Measurements from ENCODE around the gene BMP3. TPM values are rescaled to one million over a fixed set of nuclear protein-coding genes. Genes with fewer than 3 reads are reported as not detected.

BMP3 gene
- total and polyA plus RNA-seq, 2 of the 13 experiments (the other 11 are each of a cell fraction or from before 2014, with no cell fraction given), result not detected

DNA sequence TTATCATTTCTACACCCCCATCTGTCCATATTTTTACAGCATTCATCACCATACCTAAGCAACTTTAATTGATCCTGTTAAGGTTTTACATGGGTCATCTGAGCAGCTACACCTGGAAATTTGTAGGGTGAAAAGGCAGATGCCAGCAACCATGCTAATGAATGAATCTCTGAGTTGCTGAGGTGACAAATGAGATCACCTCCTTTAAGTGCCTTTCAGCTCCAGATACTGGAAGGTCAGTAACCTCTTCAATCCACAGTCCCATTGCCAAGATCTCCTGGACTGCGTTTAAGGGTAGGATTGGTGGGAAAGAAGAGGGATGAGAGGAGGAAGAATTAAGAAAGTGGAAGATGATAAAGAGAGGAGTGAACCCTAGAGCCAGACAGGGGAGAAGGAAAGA, 8.5 kb upstream of the BMP3 start:
- H3K27ac ChIP-seq (ENCODE audit: extremely low read length, insufficient read depth, low read length), result no peak overlapping the region
- 3% methylated on average over 1 of the region's 1 CpG for WGBS (ENCODE audit: low lambda C conversion rate)
- no peak overlapping the region for H2AFZ ChIP-seq (ENCODE audit: low read length)
- H3K4me3 ChIP-seq (replicated peaks in 1 of 3; ENCODE audit: insufficient read depth in 1 of 3, low read depth in 2 of 3, low read length in 3 of 3), result no peak overlapping the region
- H3K27me3 ChIP-seq (ENCODE audit: control insufficient read depth in 1 of 2, insufficient read depth in 2 of 2, low read length in 2 of 2), result no peaks in the 10 kb centered on the region
- H3K4me2 ChIP-seq (ENCODE audit: low read depth, low read length), result no peak overlapping the region
- no peak for ATAC-seq
- no peaks in the 10 kb centered on the region for H3K36me3 ChIP-seq (replicated peaks in 1 of 2; ENCODE audit: control insufficient read depth in 1 of 2, insufficient read depth in 2 of 2, low read length in 2 of 2)
- no peaks in the 10 kb centered on the region for H3K79me2 ChIP-seq (ENCODE audit: insufficient read depth, low read length)
- H4K20me1 ChIP-seq (ENCODE audit: insufficient read depth, low read length), result no peaks in the 10 kb centered on the region
- DNase-seq (ENCODE audit: low spot score), result no peak
- no peak for FAIRE-seq
- TF ChIP-seq, protein P1, sequence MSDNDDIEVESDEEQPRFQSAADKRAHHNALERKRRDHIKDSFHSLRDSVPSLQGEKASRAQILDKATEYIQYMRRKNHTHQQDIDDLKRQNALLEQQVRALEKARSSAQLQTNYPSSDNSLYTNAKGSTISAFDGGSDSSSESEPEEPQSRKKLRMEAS (IDR thresholded peaks at IDR 0.05), result no peak
- TF ChIP-seq POLR2AphosphoS5 (IDR thresholded peaks at IDR 0.05; ENCODE audit: low read depth, low read length) (no peak), SRSF1 (optimal IDR thresholded peaks at IDR 0.05; ENCODE audit: low read depth, low read length) (no peak), STAT5B (CRISPR knock-in tag; IDR thresholded peaks at IDR 0.05) (no peak), SSRP1 (CRISPR knock-in tag; IDR thresholded peaks at IDR 0.05) (no peak), MIXL1 (CRISPR knock-in tag; IDR thresholded peaks at IDR 0.05) (no peak), CBX5 (CRISPR knock-in tag; IDR thresholded peaks at IDR 0.05; ENCODE audit: borderline replicate concordance) (no peak), ZNF343 (CRISPR knock-in tag; IDR thresholded peaks at IDR 0.05) (no peak), CREB1 (IDR thresholded peaks at IDR 0.05) (no peak), CREB1 (CRISPR knock-in tag; IDR thresholded peaks at IDR 0.05) (no peak), KDM2A (CRISPR knock-in tag; IDR thresholded peaks at IDR 0.05; ENCODE audit: borderline replicate concordance, low read depth) (no peak), ATF7 (IDR thresholded peaks at IDR 0.05) (no peak), ATF7 (CRISPR knock-in tag; IDR thresholded peaks at IDR 0.05) (no peak), CEBPB (IDR thresholded peaks at IDR 0.05; ENCODE audit: borderline replicate concordance, low read depth, low read length) (no peak), NCOA2 (CRISPR knock-in tag; IDR thresholded peaks at IDR 0.05) (no peak), ZNF501 (CRISPR knock-in tag; IDR thresholded peaks at IDR 0.05) (no peak), ZNF451 (CRISPR knock-in tag; IDR thresholded peaks at IDR 0.05) (no peak), ZFX (CRISPR knock-in tag; IDR thresholded peaks at IDR 0.05; ENCODE audit: low read depth) (no peak), ZNF34 (CRISPR knock-in tag; IDR thresholded peaks at IDR 0.05; ENCODE audit: borderline replicate concordance) (no peak)
- TF ChIP-seq, protein P2, sequence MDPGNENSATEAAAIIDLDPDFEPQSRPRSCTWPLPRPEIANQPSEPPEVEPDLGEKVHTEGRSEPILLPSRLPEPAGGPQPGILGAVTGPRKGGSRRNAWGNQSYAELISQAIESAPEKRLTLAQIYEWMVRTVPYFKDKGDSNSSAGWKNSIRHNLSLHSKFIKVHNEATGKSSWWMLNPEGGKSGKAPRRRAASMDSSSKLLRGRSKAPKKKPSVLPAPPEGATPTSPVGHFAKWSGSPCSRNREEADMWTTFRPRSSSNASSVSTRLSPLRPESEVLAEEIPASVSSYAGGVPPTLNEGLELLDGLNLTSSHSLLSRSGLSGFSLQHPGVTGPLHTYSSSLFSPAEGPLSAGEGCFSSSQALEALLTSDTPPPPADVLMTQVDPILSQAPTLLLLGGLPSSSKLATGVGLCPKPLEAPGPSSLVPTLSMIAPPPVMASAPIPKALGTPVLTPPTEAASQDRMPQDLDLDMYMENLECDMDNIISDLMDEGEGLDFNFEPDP (CRISPR knock-in tag; conservative IDR thresholded peaks at IDR 0.05), result no peak
- TF ChIP-seq, protein P3, sequence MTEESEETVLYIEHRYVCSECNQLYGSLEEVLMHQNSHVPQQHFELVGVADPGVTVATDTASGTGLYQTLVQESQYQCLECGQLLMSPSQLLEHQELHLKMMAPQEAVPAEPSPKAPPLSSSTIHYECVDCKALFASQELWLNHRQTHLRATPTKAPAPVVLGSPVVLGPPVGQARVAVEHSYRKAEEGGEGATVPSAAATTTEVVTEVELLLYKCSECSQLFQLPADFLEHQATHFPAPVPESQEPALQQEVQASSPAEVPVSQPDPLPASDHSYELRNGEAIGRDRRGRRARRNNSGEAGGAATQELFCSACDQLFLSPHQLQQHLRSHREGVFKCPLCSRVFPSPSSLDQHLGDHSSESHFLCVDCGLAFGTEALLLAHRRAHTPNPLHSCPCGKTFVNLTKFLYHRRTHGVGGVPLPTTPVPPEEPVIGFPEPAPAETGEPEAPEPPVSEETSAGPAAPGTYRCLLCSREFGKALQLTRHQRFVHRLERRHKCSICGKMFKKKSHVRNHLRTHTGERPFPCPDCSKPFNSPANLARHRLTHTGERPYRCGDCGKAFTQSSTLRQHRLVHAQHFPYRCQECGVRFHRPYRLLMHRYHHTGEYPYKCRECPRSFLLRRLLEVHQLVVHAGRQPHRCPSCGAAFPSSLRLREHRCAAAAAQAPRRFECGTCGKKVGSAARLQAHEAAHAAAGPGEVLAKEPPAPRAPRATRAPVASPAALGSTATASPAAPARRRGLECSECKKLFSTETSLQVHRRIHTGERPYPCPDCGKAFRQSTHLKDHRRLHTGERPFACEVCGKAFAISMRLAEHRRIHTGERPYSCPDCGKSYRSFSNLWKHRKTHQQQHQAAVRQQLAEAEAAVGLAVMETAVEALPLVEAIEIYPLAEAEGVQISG (CRISPR knock-in tag; IDR thresholded peaks at IDR 0.05), result no peak
- TF ChIP-seq, protein P4, sequence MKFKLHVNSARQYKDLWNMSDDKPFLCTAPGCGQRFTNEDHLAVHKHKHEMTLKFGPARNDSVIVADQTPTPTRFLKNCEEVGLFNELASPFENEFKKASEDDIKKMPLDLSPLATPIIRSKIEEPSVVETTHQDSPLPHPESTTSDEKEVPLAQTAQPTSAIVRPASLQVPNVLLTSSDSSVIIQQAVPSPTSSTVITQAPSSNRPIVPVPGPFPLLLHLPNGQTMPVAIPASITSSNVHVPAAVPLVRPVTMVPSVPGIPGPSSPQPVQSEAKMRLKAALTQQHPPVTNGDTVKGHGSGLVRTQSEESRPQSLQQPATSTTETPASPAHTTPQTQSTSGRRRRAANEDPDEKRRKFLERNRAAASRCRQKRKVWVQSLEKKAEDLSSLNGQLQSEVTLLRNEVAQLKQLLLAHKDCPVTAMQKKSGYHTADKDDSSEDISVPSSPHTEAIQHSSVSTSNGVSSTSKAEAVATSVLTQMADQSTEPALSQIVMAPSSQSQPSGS (CRISPR knock-in tag; IDR thresholded peaks at IDR 0.05), result no peak
- no peaks in the 10 kb centered on the region for H3K4me1 ChIP-seq (ENCODE audit: insufficient read depth, low read length)
- intact Hi-C loops (cut with micrococcal nuclease; ENCODE audit: unreplicated experiment) (no loop called here), in situ Hi-C loops (cut with HindIII; ENCODE audit: extremely low pct_ligation_motif_present, low pct_unique_long_range_greater_than_20kb) (no loop called here)
- no peak overlapping the region for H3K9ac ChIP-seq (ENCODE audit: insufficient read depth, low read depth, low read length)
- POLR2A ChIA-PET, result no interaction called here
- H3K9me3 ChIP-seq (ENCODE audit: low read length), result no peaks in the 10 kb centered on the region
- CTCF ChIA-PET (ENCODE audit: low intra/inter-chr PET ratio, low total read pairs), result no interaction called here
- BruUV-seq (replicated peaks), result no TSS peak

Data from HepG2 (cell line).